ENCODE data around the gene TTI1.

- TF ChIP-seq CTCF (conservative IDR thresholded peaks at IDR 0.05; ENCODE audit: low read depth in 2 of 2) (no peak), EZH2 (IDR thresholded peaks at IDR 0.05; ENCODE audit: low read depth, unreplicated experiment) (no peak), JUNB (IDR thresholded peaks at IDR 0.05; ENCODE audit: unreplicated experiment) (no peak), POLR2AphosphoS5 (IDR thresholded peaks at IDR 0.05; ENCODE audit: low read depth) (no peak), CREB1 (CRISPR knock-in tag; IDR thresholded peaks at IDR 0.05; ENCODE audit: low read depth) (no peak), ZNF462 (CRISPR knock-in tag; IDR thresholded peaks at IDR 0.05) (no peak), EZH2phosphoT487 (IDR thresholded peaks at IDR 0.05; ENCODE audit: unreplicated experiment) (no peak), NANOG (IDR thresholded peaks at IDR 0.05; ENCODE audit: borderline replicate concordance) (no peak), REST (IDR thresholded peaks at IDR 0.05; ENCODE audit: unreplicated experiment) (no peak), ZNF331 (CRISPR knock-in tag; IDR thresholded peaks at IDR 0.05; ENCODE audit: low read depth) (no peak), ETS1 (IDR thresholded peaks at IDR 0.05) (no peak), ZNF114 (CRISPR knock-in tag; IDR thresholded peaks at IDR 0.05) (no peak), STAT1 (IDR thresholded peaks at IDR 0.05; ENCODE audit: unreplicated experiment) (no peak)
These were observed 17.4 kb upstream of the TTI1 start for GRCh38 chr20:38050686-38051085.
